ENCODE measurements around the gene SLC39A11. TPM values are rescaled to one million over a fixed set of nuclear protein-coding genes. Genes with fewer than 3 reads are reported as not detected.

SLC39A11 gene
- total RNA-seq, 1 experiment from 2014 or later: 18.9 TPM

GRCh38 chr17:72887322-72887721 lies 205.2 kb downstream of the SLC39A11 start:
- DNase-seq (ENCODE audit: low spot score) (no peak), ATAC-seq (no peak)
- ChIA-PET CTCF (interaction anchor here (0.6 kb wide), 1 partner anchor 64 kb away, joined by 3 read pairs; no protein-coding TSS in a partner anchor), POLR2A (no interaction called here)
- Mint-ChIP-seq H3K9me3 (no peaks in the 10 kb centered on the region), H3K27ac (no peak overlapping the region), H3K4me3 (no peak overlapping the region), H3K36me3 (no peaks in the 10 kb centered on the region), H3K27me3 (ENCODE audit: low read depth) (no peaks in the 10 kb centered on the region), H3K4me1 (no peaks in the 10 kb centered on the region)
- no peak for TF ChIP-seq ZNF512 (CRISPR knock-in tag; IDR thresholded peaks at IDR 0.05; ENCODE audit: borderline replicate concordance)
- TF ChIP-seq ZBTB21 (CRISPR knock-in tag; IDR thresholded peaks at IDR 0.05; ENCODE audit: borderline replicate concordance): no peak
- TF ChIP-seq ZNF232 (CRISPR knock-in tag; IDR thresholded peaks at IDR 0.05): no peak
- no peak for TF ChIP-seq ERG (CRISPR knock-in tag; IDR thresholded peaks at IDR 0.05)
- TF ChIP-seq GRHL2 (CRISPR knock-in tag; IDR thresholded peaks at IDR 0.05; ENCODE audit: insufficient replicate concordance, severe bottlenecking): no peak
- TF ChIP-seq NFYB (CRISPR knock-in tag; conservative IDR thresholded peaks at IDR 0.05; ENCODE audit: low read depth): no peak

- Mint-ChIP-seq H3K9me3 (no peaks in the 10 kb centered on the region), H3K27ac (no peak overlapping the region), H3K36me3 (no peaks in the 10 kb centered on the region), H3K4me1 (no peaks in the 10 kb centered on the region), H3K27me3 (ENCODE audit: low read depth) (no peaks in the 10 kb centered on the region), H3K4me3 (no peak overlapping the region)
- ATAC-seq: no peak
- CTCF ChIA-PET: interaction anchor here (1.5 kb wide), 1 partner anchor 99 kb away, joined by 3 read pairs; no protein-coding TSS in a partner anchor
- no peak for DNase-seq (ENCODE audit: low spot score)
- TF ChIP-seq ZNF671 (CRISPR knock-in tag; IDR thresholded peaks at IDR 0.05) (no peak), ZNF263 (CRISPR knock-in tag; IDR thresholded peaks at IDR 0.05; ENCODE audit: low read depth) (0 out of 2 replicates have a peak, but pooled peaks have one; percentile 33)
- POLR2A ChIA-PET: no interaction called here
These were observed 205.9 kb downstream of the SLC39A11 start for GRCh38 chr17:72886622-72887021.

GRCh38 chr17:72884066-72884465 lies 208.4 kb downstream of the SLC39A11 start:
- ChIA-PET CTCF (interaction anchor here (1.7 kb wide), 1 partner anchor 327 kb away, joined by 3 read pairs; no protein-coding TSS in a partner anchor), POLR2A (no interaction called here)
- Mint-ChIP-seq H3K9me3 (peaks cover 14% of the 10 kb centered on the region), H3K27ac (no peak overlapping the region), H3K4me1 (no peaks in the 10 kb centered on the region), H3K36me3 (peaks cover 14% of the 10 kb centered on the region), H3K27me3 (ENCODE audit: low read depth) (no peaks in the 10 kb centered on the region; the same call in 1 of the 2 replicates), H3K4me3 (no peak overlapping the region)
- no peak for DNase-seq (ENCODE audit: low spot score)
- ATAC-seq: no peak
- TF ChIP-seq AFF4 (CRISPR knock-in tag; IDR thresholded peaks at IDR 0.05; ENCODE audit: borderline replicate concordance) (no peak), CTCF (IDR thresholded peaks at IDR 0.05) (no peak), ZMAT4 (CRISPR knock-in tag; IDR thresholded peaks at IDR 0.05) (no peak), ZSCAN18 (CRISPR knock-in tag; IDR thresholded peaks at IDR 0.05) (no peak), JAZF1 (CRISPR knock-in tag; IDR thresholded peaks at IDR 0.05) (no peak), TEAD4 (CRISPR knock-in tag; IDR thresholded peaks at IDR 0.05) (no peak), ZNF532 (CRISPR knock-in tag; IDR thresholded peaks at IDR 0.05; ENCODE audit: borderline replicate concordance) (no peak)
